Lower lobe of right lung (tissue), 2 donors: ENCODE measurements around the gene PRR15L. TPM values are rescaled to one million over a fixed set of nuclear protein-coding genes. Genes with fewer than 3 reads are reported as not detected.

Experiments
- ATAC-seq, 2 donors: fragments of 200-7000 bp; cut with Tn5 transposase; one replicate each; pipeline ENCODE4 v1.9.1; 2020 to 2022; ENCODE audit warnings: mild to moderate bottlenecking in 2 of 2, moderate library complexity in 2 of 2
- DNase-seq: peaks from one replicate; pipeline ENCODE4 v3.0.0-alpha.2; 2020
- H3K27ac ChIP-seq: fragments of 200-600 bp; one replicate; pipeline ENCODE4 v1.8.0; 2022
- H3K27me3 ChIP-seq: fragments of 200-600 bp; one replicate; pipeline ENCODE4 v1.8.0; 2022; ENCODE audit warnings: low read depth
- H3K36me3 ChIP-seq: fragments of 200-600 bp; one replicate; pipeline ENCODE4 v1.8.0; 2022; ENCODE audit warnings: mild to moderate bottlenecking
- H3K4me1 ChIP-seq: fragments of 200-600 bp; one replicate; pipeline ENCODE4 v1.8.0; 2022
- H3K4me3 ChIP-seq: fragments of 200-600 bp; one replicate; pipeline ENCODE4 v1.8.0; 2022; ENCODE audit warnings: mild to moderate bottlenecking
- H3K9me3 ChIP-seq: fragments of 200-600 bp; one replicate; pipeline ENCODE4 v1.8.0; 2022
- intact Hi-C: fragments of 100-400 bp; cut with DNase I; formaldehyde crosslinking; loops from one replicate; pipeline ENCODE4 v1.11.0; 2022
- total RNA-seq: library from RNA; stranded (reverse); fragmentation: NEBNext Ultra II Directional; extraction: Animal tissue kit (Norgen Biotek cat#: 25700); gene quantifications from one replicate; pipeline ENCODE4 v1.2.1, GENCODE V29; 2021
- TF ChIP-seq, protein P1 (sequence below): fragments of 200-600 bp; IDR thresholded peaks from one replicate; pipeline ENCODE4 v1.8.0; 2022; ENCODE audit warnings: antibody characterized with exemption, mild to moderate bottlenecking
- donor health status: DM: no; HTN: yes; CAD: no; lungs with severe emphysema.

PRR15L gene
- total RNA-seq, 1 donor from 2014 or later = 48.1 TPM

- ATAC-seq = peak; percentile 88
- Histone ChIP-seq H3K27ac (peak overlapping the region; percentile 78), H3K27me3 (no peaks in the 10 kb centered on the region), H3K4me1 (peaks cover 76% of the 10 kb centered on the region), H3K36me3 (peaks cover 38% of the 10 kb centered on the region), H3K9me3 (no peaks in the 10 kb centered on the region), H3K4me3 (peak overlapping the region; percentile 45)
- peak; percentile 94 for DNase-seq
- intact Hi-C loops = no loop called here
- TF ChIP-seq, protein P1, sequence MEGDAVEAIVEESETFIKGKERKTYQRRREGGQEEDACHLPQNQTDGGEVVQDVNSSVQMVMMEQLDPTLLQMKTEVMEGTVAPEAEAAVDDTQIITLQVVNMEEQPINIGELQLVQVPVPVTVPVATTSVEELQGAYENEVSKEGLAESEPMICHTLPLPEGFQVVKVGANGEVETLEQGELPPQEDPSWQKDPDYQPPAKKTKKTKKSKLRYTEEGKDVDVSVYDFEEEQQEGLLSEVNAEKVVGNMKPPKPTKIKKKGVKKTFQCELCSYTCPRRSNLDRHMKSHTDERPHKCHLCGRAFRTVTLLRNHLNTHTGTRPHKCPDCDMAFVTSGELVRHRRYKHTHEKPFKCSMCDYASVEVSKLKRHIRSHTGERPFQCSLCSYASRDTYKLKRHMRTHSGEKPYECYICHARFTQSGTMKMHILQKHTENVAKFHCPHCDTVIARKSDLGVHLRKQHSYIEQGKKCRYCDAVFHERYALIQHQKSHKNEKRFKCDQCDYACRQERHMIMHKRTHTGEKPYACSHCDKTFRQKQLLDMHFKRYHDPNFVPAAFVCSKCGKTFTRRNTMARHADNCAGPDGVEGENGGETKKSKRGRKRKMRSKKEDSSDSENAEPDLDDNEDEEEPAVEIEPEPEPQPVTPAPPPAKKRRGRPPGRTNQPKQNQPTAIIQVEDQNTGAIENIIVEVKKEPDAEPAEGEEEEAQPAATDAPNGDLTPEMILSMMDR = peak; percentile 86
Observed at GRCh38 chr17:47949197-47949759, 8.4 kb downstream of the PRR15L start.

- H3K4me3 ChIP-seq = peak overlapping the region; percentile 45
- intact Hi-C loops = no loop called here
Observed at GRCh38 chr17:47948706-47949196, 8.9 kb downstream of the PRR15L start.

DNA sequence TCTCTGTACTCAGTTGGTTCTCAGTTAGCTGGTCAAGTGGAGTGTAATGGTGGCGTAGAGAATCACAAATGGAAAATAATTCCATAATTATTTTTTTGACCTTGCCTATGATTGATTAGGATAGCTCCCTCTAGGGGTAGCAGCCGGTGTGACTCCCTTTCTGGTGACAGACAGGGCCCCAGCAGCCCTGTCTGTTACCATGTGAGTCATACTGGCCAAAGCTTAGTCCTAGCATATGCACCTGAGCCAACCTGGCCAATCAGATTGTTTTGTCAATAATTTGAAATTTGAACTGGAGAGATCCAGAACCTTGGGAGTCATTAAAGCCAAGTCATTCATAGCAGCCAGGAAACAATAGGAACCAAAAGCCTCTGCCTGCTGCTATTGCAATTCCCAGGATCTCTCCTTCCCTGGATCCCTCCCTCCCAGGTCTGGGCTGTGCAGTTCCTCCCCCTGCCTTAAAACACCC is 10.7 kb downstream of the PRR15L start:
- ATAC-seq (peak; percentile 80 to 88), DNase-seq (peak; percentile 84)
- no peaks in the 10 kb centered on the region for H3K9me3 ChIP-seq
- no peak overlapping the region for H3K27ac ChIP-seq
- intact Hi-C loops = no loop called here
- H3K36me3 ChIP-seq = peaks cover 32% of the 10 kb centered on the region
- TF ChIP-seq, protein P1 = peak; percentile 83
- H3K27me3 ChIP-seq = no peaks in the 10 kb centered on the region
- no peak overlapping the region for H3K4me3 ChIP-seq
- H3K4me1 ChIP-seq = peaks cover 69% of the 10 kb centered on the region

More at GRCh38 chr17:47948706-47949196, 8.9 kb downstream of the PRR15L start:
- no peak for DNase-seq
- Histone ChIP-seq H3K4me1 (peaks cover 73% of the 10 kb centered on the region), H3K27me3 (no peaks in the 10 kb centered on the region), H3K27ac (no peak overlapping the region), H3K9me3 (no peaks in the 10 kb centered on the region), H3K36me3 (peaks cover 39% of the 10 kb centered on the region)
- ATAC-seq = peak; percentile 2 to 5
- TF ChIP-seq, protein P1 = no peak

GRCh38 chr17:47946516-47946915 is 11.2 kb downstream of the PRR15L start:
- TF ChIP-seq, protein P1 = no peak
- H3K27ac ChIP-seq = peak overlapping the region; percentile 4
- peaks cover 32% of the 10 kb centered on the region for H3K36me3 ChIP-seq
- intact Hi-C loops = no loop called here
- peaks cover 66% of the 10 kb centered on the region for H3K4me1 ChIP-seq
- ATAC-seq (no peak), DNase-seq (no peak)
- no peak overlapping the region for H3K4me3 ChIP-seq
- H3K27me3 ChIP-seq = no peaks in the 10 kb centered on the region
- no peaks in the 10 kb centered on the region for H3K9me3 ChIP-seq

DNA sequence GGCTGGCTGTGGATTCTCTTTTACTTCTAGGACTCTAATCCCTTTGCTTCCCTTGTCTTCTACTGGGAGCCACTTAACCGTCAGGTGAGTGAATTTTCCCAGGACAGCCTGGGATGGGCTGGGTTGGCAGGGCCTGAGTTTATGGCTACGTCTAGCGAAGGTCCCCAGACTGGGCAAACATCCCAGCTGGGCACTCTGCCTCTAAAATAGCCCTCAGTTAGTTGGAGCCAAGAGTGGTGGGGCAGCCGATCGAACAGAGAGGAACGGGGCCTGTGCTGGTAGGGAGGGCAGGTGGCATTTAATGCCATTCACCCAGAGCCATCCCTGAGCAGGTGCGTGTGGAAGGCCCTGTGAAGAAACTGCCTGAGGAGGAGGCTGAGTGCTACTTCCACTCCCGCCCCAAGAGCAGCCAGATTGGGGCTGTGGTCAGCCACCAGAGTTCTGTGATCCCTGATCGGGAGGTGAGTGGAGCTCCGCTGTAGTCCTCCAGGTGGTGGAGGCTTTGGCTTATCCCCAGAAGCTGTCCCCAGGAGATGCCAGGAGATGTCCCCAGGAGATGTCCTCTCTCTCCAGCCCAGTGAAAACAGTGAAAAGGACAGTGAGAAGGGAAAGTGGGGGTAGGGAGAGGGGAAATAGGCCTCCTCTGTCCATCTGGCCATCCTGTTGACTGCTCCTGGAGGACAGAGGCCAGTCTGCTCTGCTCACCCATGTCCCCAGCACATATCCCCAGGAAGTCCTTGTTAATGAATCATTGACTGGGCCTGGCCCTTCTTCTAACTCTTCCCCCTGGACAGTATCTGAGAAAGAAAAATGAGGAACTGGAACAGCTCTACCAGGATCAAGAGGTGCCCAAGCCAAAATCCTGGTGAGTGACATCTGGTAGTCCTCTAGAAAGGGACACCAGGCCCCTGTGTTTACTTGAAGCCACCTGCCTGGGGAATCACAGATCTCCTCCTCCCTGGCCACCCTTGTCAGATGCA is 11.9 kb downstream of the PRR15L start:
- H3K4me1 ChIP-seq = peaks cover 68% of the 10 kb centered on the region
- H3K27ac ChIP-seq = peak overlapping the region; percentile 4
- intact Hi-C loops = no loop called here
- no peak overlapping the region for H3K4me3 ChIP-seq
- no peaks in the 10 kb centered on the region for H3K9me3 ChIP-seq
- ATAC-seq (no peak), DNase-seq (no peak)
- no peaks in the 10 kb centered on the region for H3K27me3 ChIP-seq
- TF ChIP-seq, protein P1 = no peak
- H3K36me3 ChIP-seq = peaks cover 32% of the 10 kb centered on the region
